BLaER1 (cell line): ENCODE results near the gene DDHD1.
"Not testable (repeated sequence)": the region's sequence is repeated elsewhere in the genome, so short reads cannot be mapped to it uniquely, and the experiment has no call there.

Source experiments
- H3K27ac ChIP-seq: shearing (Covaris generic); formaldehyde crosslinking; 2 replicates; pipeline ENCODE4 v1.8.1; 2022
- H3K27me3 ChIP-seq: shearing (Covaris generic); formaldehyde crosslinking; 2 replicates; pipeline ENCODE4 v1.8.1; 2022
- H3K36me3 ChIP-seq: shearing (Covaris generic); formaldehyde crosslinking; 2 replicates; pipeline ENCODE4 v1.8.1; 2022
- H3K4me1 ChIP-seq: shearing (Covaris generic); formaldehyde crosslinking; 2 replicates; pipeline ENCODE4 v1.8.1; 2022
- H3K4me2 ChIP-seq: shearing (Covaris generic); formaldehyde crosslinking; 2 replicates; pipeline ENCODE4 v1.8.1; 2022
- H3K4me3 ChIP-seq: shearing (Covaris generic); formaldehyde crosslinking; 2 replicates; pipeline ENCODE4 v1.8.1; 2022
- H3K9ac ChIP-seq: shearing (Covaris generic); formaldehyde crosslinking; 2 replicates; pipeline ENCODE4 v1.8.1; 2022
- H3K9me3 ChIP-seq: shearing (Covaris generic); formaldehyde crosslinking; 2 replicates; pipeline ENCODE4 v1.8.1; 2022
- H4K20me1 ChIP-seq: shearing (Covaris generic); formaldehyde crosslinking; 2 replicates; pipeline ENCODE4 v1.8.1; 2022
- Cebpa-rat ChIP-seq: shearing (Covaris generic); IDR thresholded peaks from 2 replicates; pipeline ENCODE4 v1.8.1; 2022

DDHD1 gene

DNA sequence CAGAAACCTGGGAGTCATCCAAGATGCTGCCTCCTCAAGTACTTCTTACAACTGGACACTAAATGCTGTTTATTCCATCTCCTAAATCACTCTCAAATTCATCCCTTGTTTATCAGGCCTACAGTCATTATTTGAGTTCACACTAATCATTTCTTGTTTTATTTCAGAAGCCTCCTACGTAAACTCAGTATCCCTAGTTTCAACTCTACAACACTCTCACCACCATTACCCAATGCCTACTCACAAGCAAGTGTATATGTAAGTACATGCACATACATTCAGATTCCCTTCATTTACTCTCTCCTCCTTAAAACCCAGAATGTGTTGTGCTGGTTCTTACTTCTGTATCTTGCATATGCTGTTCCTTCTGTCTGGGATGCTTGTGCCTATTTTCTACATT, 43.0 kb downstream of the DDHD1 start:
- Histone ChIP-seq H3K9ac (peak overlapping the region; percentile 76), H4K20me1 (no peaks in the 10 kb centered on the region; the same call in 1 of the 2 replicates), H3K4me3 (peak overlapping the region; percentile 64), H3K4me2 (peak overlapping the region; percentile 99), H3K27me3 (no peaks in the 10 kb centered on the region), H3K36me3 (peaks cover 19% of the 10 kb centered on the region), H3K27ac (peak overlapping the region; percentile 90), H3K9me3 (peaks cover 37% of the 10 kb centered on the region), H3K4me1 (peaks cover 44% of the 10 kb centered on the region)
- TF ChIP-seq Cebpa-rat, result no peak

DNA sequence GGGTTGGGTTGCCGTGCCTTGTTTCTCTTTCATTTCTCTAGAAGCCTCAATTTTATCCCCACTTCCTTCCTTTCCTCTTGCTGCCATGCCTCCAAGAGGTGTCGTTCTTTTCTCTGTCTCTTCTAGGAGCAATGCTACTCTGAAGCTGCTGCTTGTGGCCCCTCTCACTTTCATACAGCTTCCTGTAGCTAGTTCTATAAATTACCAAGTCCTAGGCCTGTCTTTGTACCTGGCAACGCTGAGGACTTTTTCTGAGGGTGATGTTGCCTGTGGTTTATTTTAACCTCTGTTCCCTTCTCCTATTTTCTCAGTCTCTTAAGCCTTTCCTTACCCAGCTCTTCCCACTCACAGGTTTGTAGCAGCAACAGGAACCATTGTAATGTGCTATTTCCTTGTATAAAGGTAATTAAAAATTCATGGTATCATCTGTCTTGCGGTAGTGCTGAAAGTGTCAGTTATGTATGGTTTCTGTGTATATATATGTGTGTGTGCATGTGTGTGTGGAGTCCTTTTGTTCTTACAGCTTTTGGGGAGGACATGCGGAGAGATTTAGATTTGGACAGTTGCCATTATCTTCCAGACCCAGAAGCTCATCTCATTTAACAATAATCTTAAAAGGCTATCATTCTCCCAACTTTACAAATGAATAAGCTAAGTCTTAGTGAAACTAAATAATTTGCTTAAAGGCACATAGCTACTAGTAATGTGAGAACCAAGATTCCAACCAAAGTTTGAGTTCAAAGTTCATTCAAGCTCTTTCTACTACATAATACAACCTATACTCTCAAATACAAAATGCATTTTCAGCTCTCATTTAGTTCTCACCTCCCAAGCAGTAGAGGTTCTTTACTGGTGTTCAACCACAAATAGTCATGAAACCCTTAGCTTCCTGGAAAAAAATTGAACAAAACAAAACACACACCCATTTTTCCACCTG, 43.8 kb downstream of the DDHD1 start:
- H3K27ac ChIP-seq, result peak overlapping the region; percentile 90
- no peaks in the 10 kb centered on the region for H3K27me3 ChIP-seq
- TF ChIP-seq Cebpa-rat, result no peak
- H3K36me3 ChIP-seq, result peaks cover 12% of the 10 kb centered on the region
- H4K20me1 ChIP-seq, result no peaks in the 10 kb centered on the region; the same call in 1 of the 2 replicates
- H3K9me3 ChIP-seq, result peaks cover 30% of the 10 kb centered on the region
- peak overlapping the region; percentile 64 for H3K4me3 ChIP-seq
- H3K4me1 ChIP-seq, result peaks cover 44% of the 10 kb centered on the region
- peak overlapping the region; percentile 76 for H3K9ac ChIP-seq
- H3K4me2 ChIP-seq, result peak overlapping the region; percentile 99

DNA sequence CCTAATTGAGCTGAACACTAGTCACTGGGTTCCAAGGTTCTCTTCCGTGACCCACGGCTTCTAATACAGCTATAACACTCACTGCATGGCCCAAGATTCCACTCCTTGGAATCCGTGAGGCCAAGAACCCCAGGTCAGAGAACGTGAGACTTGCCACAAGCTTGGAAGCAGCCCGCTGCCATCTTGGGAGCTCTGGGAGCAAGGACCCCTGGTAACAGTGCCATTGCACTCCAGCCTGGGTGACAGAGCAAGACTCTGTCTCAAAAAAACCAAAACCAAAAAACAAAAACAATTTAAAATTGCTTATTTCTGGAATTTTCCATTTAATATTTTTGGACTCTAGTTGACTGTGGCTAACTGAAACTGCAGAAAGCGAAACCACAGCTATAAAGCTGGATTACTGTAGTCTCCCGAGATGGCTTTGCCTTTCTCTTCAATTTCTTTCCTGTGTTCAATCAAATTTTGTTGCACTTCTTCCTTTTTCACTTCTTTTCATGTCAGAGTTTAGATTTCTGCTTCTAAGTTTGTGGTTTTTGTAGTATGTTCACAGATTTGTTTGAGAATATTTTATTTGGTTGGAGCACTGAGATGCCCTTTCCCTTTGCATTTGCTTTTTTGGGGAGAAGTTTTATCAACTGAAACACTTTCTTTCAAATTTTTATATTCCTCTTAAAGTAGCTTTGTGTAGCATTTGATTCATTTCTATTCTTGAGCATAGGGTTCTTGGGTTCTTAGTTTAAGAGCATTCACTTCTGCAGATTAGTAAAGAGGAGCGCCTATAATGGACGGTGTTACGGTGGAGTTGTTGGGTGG, 44.6 kb downstream of the DDHD1 start:
- H3K4me2 ChIP-seq, result peak overlapping the region; percentile 99
- H3K4me1 ChIP-seq, result peaks cover 44% of the 10 kb centered on the region
- peak overlapping the region; percentile 76 for H3K9ac ChIP-seq

DNA sequence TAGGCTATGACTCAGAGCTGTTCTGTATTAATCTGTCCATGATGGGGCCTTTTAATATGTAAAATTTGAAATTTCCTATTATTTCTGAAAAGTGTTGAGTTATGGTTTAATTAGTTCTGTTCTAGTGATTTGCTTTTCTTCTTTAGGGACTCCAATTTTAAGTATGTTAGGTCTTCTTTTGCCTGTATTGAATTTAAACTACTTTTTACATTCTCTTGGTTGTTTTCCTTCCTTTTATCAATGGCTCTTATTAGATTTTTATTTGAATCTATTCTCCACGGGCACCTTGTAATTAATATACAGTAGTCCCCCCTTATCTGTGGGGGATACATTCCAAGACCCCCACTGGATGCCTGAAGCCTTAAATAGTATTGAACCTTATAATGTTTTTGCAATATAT, 46.4 kb downstream of the DDHD1 start:
- no peak overlapping the region for H3K4me2 ChIP-seq
- H3K9ac ChIP-seq, result no peak overlapping the region
- no peaks in the 10 kb centered on the region for H4K20me1 ChIP-seq
- no peaks in the 10 kb centered on the region for H3K27me3 ChIP-seq
- H3K4me3 ChIP-seq, result no peak overlapping the region
- no peak overlapping the region for H3K27ac ChIP-seq
- H3K36me3 ChIP-seq, result peaks cover 6% of the 10 kb centered on the region; the same call in 1 of the 2 replicates
- TF ChIP-seq Cebpa-rat, result no peak
- H3K9me3 ChIP-seq, result peaks cover 18% of the 10 kb centered on the region
- H3K4me1 ChIP-seq, result peaks cover 40% of the 10 kb centered on the region

More for the DNA sequence above, 44.6 kb downstream of the DDHD1 start:
- H3K9me3 ChIP-seq, result peaks cover 21% of the 10 kb centered on the region
- H3K27ac ChIP-seq, result peak overlapping the region; percentile 90
- TF ChIP-seq Cebpa-rat, result no peak
- H3K27me3 ChIP-seq, result no peaks in the 10 kb centered on the region
- H3K4me3 ChIP-seq, result peak overlapping the region; percentile 64
- peaks cover 9% of the 10 kb centered on the region for H3K36me3 ChIP-seq
- H4K20me1 ChIP-seq, result no peaks in the 10 kb centered on the region; the same call in 1 of the 2 replicates

DNA sequence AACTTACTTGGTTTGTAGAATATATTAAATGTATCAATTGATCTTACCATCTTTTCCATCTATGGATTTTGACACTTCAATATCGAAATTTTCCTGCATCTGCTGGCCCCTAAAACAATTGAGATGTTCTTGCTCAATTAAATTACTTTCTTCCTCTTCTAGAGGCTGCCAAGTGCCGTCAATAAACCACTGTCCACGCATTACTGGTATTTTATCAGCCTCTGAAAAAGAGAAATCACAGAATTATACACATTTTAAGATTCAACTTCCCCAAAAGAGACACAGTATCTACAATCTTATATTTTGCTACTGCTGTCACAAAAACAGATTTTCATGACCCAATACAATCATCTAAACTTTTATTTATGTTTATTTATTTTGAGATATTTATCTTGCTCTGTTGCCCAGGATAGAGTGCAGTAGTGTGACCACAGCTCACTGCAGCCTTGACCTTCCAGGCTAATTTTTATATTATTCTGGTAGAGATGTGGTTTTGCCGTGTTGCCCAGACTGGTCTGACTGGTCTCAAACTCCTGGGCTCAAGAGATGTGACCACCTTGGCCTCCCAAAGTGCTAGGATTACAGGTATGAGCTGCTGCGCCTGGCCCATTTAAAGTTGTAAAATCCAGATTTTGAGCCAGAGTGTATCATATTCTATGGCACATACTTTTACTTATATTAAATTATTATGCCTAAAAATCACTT, 49.3 kb downstream of the DDHD1 start:
- Histone ChIP-seq H3K4me2 (no peak overlapping the region), H4K20me1 (no peaks in the 10 kb centered on the region), H3K27ac (no peak overlapping the region), H3K4me3 (no peak overlapping the region), H3K9ac (no peak overlapping the region), H3K9me3 (peaks cover 18% of the 10 kb centered on the region), H3K4me1 (peaks cover 14% of the 10 kb centered on the region), H3K27me3 (no peaks in the 10 kb centered on the region), H3K36me3 (peaks cover 13% of the 10 kb centered on the region)
- TF ChIP-seq Cebpa-rat, result no peak

DNA sequence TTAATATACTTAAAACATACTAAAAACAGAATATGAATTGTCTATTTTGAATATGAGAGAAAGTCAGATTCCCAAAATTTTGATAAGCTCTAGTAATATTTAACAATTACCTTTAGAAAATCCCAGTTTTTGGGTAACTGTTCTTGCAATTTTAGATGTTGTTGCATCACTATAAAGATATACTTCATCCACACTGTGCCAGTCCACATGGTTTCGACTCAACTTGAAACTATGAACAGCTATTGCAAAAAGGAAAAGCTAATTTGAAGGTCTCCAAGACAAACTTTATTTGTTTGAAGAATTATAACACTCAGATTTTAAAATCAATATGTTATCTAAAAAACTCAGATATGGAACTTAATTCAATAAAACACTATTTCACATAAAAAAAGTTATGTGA, 59.9 kb downstream of the DDHD1 start:
- Histone ChIP-seq H3K9ac (no peak overlapping the region), H4K20me1 (no peaks in the 10 kb centered on the region), H3K9me3 (peaks cover 19% of the 10 kb centered on the region), H3K4me2 (no peak overlapping the region), H3K4me1 (no peaks in the 10 kb centered on the region), H3K4me3 (no peak overlapping the region), H3K27me3 (no peaks in the 10 kb centered on the region), H3K36me3 (peaks cover 52% of the 10 kb centered on the region), H3K27ac (no peak overlapping the region)
- TF ChIP-seq Cebpa-rat, result no peak

DNA sequence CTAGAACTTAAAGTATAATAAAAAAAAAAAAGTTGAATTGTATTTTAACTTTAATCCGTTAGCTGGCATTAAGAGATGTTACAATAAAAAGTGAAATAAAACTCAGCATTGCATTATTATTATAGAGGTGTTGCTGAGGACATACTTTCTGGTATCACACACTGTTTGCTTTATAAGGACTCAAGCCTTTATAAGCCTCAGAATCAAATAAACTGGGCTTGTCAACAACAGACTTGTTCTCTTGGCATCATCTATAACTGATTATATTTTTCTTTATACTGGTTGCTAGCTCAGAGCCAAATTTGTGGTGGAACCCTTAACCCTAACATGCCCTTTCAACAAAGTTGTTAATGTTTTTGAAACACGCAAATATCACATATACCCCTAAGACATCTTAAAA, 62.3 kb downstream of the DDHD1 start:
- Histone ChIP-seq H3K27ac (no peak overlapping the region), H3K36me3 (peaks cover 59% of the 10 kb centered on the region), H3K9me3 (peaks cover 23% of the 10 kb centered on the region), H3K4me3 (no peak overlapping the region), H3K4me2 (no peak overlapping the region), H4K20me1 (no peaks in the 10 kb centered on the region), H3K9ac (no peak overlapping the region), H3K27me3 (no peaks in the 10 kb centered on the region), H3K4me1 (no peaks in the 10 kb centered on the region)
- no peak for TF ChIP-seq Cebpa-rat

DNA sequence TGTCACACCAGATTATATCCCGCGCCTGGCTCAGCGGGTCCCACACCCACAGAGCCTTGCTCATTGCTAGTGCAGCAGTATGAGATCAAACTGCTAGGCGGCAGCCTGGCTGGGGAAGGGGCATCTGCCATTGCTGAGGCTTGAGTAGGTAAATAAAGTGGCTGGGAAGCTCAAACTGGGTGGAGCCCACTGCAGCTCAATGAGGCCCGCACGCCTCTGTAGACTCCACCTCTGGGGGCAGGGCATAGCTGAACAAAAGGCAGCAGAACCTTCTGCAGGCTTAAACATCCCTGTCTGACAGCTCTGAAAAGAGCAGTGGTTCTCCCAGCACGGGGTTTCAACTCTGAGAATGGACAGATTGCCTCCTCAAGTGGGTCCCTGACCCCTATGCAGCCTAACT, 68.2 kb downstream of the DDHD1 start:
- not testable (repeated sequence) for H3K9ac ChIP-seq, H4K20me1 ChIP-seq, H3K4me3 ChIP-seq, H3K27me3 ChIP-seq, H3K4me1 ChIP-seq, H3K27ac ChIP-seq, H3K4me2 ChIP-seq
- Histone ChIP-seq H3K9me3 (peaks cover 27% of the 10 kb centered on the region), H3K36me3 (peaks cover 69% of the 10 kb centered on the region)

DNA sequence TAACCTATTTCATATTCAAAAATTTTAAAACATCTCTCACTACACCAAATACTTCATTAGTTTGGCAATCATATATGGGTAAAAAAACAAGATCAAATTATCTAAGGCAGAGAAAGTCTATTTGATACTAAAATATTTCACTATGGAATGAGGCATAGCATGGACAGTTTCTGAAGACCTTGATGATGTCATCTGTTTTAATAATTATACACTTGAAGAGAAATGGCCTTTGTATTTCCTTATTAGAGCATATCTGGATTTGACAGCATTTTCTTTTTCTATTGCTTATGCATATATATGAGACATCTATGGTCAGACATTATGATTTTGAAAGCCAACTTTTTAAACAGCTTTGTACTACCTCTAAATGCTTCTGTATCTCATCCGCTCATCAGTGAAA, 88.6 kb downstream of the DDHD1 start:
- H3K27me3 ChIP-seq, result no peaks in the 10 kb centered on the region

More for the DNA sequence above, 88.6 kb downstream of the DDHD1 start:
- no peak overlapping the region for H3K27ac ChIP-seq
- no peaks in the 10 kb centered on the region for H3K9me3 ChIP-seq
- H3K9ac ChIP-seq, result no peak overlapping the region
- no peak for TF ChIP-seq Cebpa-rat
- H3K4me2 ChIP-seq, result no peak overlapping the region
- no peaks in the 10 kb centered on the region for H3K4me1 ChIP-seq
- peaks cover 48% of the 10 kb centered on the region for H3K36me3 ChIP-seq
- no peaks in the 10 kb centered on the region for H4K20me1 ChIP-seq
- H3K4me3 ChIP-seq, result no peak overlapping the region
